K562 (cell line): ENCODE measurements around the gene ENO2. TPM values are rescaled to one million over a fixed set of nuclear protein-coding genes. Genes with fewer than 3 reads are reported as not detected.

Source experiments
- ATAC-seq: fragments of 200-7000 bp; cut with Tn5 transposase; 3 replicates; pipeline ENCODE4 v1.9.1; 2020; ENCODE audit warnings: moderate library complexity
- BruUV-seq: library from RNA; stranded (reverse); fragments of 400-500 nt; replicated peaks from 2 replicates; lab custom pipeline; 2021; lab: Mats Ljungman, UMichigan
- CTCF ChIA-PET: fragments of 300-600 bp; formaldehyde crosslinking; extraction: SDS; loops from one replicate; lab custom pipeline; 2021; ENCODE audit warnings: low intra/inter-chr PET ratio; lab: Yijun Ruan, JAX
- POLR2A ChIA-PET: fragments of 300-600, 350-650 bp; sonication (Branson Sonifier 250); formaldehyde crosslinking; extraction: SDS; loops from one replicate; lab custom pipeline; 2021; ENCODE audit warnings: antibody characterized with exemption, inconsistent platforms; lab: Yijun Ruan, JAX
- DNase-seq, 4 experiments: peaks; one replicate each; pipeline versions ENCODE4 v3.0.0 to v3.0.0-alpha.2; 2011 to 2018; ENCODE audit warnings: low spot score in 3 of 4, mixed read lengths in 3 of 4; ENCODE audit errors: extremely low read depth in 1 of 4
- FAIRE-seq: peaks from 2 replicates; lab custom pipeline; 2011; peaks lifted over from hg19 to GRCh38; lab: Jason Lieb, UNC
- H2AFZ ChIP-seq: 2 replicates; pipeline ENCODE4 v1.6.0; 2011; ENCODE audit warnings: low read depth, low read length, control low read depth, inconsistent platforms
- H3K27ac ChIP-seq: fragments of 200-600 bp; 3 replicates; pipeline ENCODE4 v1.8.0; 2011; ENCODE audit warnings: low read depth, mild to moderate bottlenecking, control low read depth, inconsistent platforms, low read length, moderate library complexity, mixed read lengths; ENCODE audit errors: extremely low read depth
- H3K27me3 ChIP-seq, 2 experiments: fragments of 300-600 bp in 1 of 2; 2 replicates in 1 of 2; 3 replicates in 1 of 2; pipeline versions ENCODE4 v1.6.0 to v1.8.0; 2011; ENCODE audit warnings: inconsistent platforms in 2 of 2, low read length in 2 of 2, mild to moderate bottlenecking in 1 of 2, mixed read lengths in 1 of 2, moderate library complexity in 1 of 2; ENCODE audit not compliant: control insufficient read depth in 2 of 2, insufficient read depth in 2 of 2
- H3K36me3 ChIP-seq: fragments of 300-600 bp; 3 replicates; pipeline ENCODE4 v1.8.0; 2011; ENCODE audit warnings: mild to moderate bottlenecking, low read length, inconsistent platforms; ENCODE audit not compliant: control insufficient read depth, insufficient read depth
- H3K4me1 ChIP-seq, 2 experiments: fragments of 200-600 bp in 1 of 2; replicated peaks in 1 of 2; 2 replicates in 1 of 2; 3 replicates in 1 of 2; pipeline versions ENCODE4 v1.5.1 to v1.8.0; 2011; ENCODE audit warnings: inconsistent platforms in 2 of 2, low read length in 2 of 2, mild to moderate bottlenecking in 1 of 2, mixed read lengths in 1 of 2, moderate library complexity in 1 of 2; ENCODE audit not compliant: control insufficient read depth in 2 of 2, insufficient read depth in 2 of 2
- H3K4me2 ChIP-seq: 2 replicates; pipeline ENCODE4 v1.6.1; 2011; ENCODE audit warnings: low read length, control low read depth, inconsistent platforms, mixed read lengths; ENCODE audit not compliant: insufficient read depth
- H3K4me3 ChIP-seq: fragments of 200-600 bp; sonication (generic), shearing (Covaris generic); 2 replicates; pipeline ENCODE4 v1.5.1; 2016; ENCODE audit warnings: control low read depth, inconsistent platforms
- H3K79me2 ChIP-seq: fragments of 200-600 bp; 3 replicates; pipeline ENCODE4 v1.8.0; 2011; ENCODE audit warnings: low read length, inconsistent platforms; ENCODE audit not compliant: control insufficient read depth, insufficient read depth
- H3K9ac ChIP-seq, 2 experiments: 2 replicates each; pipeline versions ENCODE4 v1.6.0 to v1.6.1; 2011; ENCODE audit warnings: low read depth in 2 of 2, low read length in 2 of 2, control low read depth in 1 of 2, inconsistent platforms in 1 of 2, mild to moderate bottlenecking in 1 of 2, mixed read lengths in 1 of 2; ENCODE audit not compliant: insufficient read depth in 1 of 2
- H3K9me1 ChIP-seq: one replicate; pipeline ENCODE4 v1.6.0; 2011; ENCODE audit warnings: inconsistent platforms, mild to moderate bottlenecking, low read length, moderate library complexity; ENCODE audit not compliant: control insufficient read depth, insufficient read depth
- H3K9me3 ChIP-seq: replicated peaks from 2 replicates; pipeline ENCODE4 v1.5.1; 2011; ENCODE audit warnings: low read depth, low read length, inconsistent platforms; ENCODE audit not compliant: control insufficient read depth, insufficient read depth
- H4K20me1 ChIP-seq: replicated peaks from 2 replicates; pipeline ENCODE4 v1.6.1; 2011; ENCODE audit warnings: low read length, inconsistent platforms, mixed read lengths; ENCODE audit not compliant: control insufficient read depth, insufficient read depth
- CBX1 ChIP-seq: sonication (generic); IDR thresholded peaks from 2 replicates; pipeline ENCODE4 v1.6.1; 2016; ENCODE audit warnings: antibody characterized with exemption, low read depth, mild to moderate bottlenecking
- E2F3 ChIP-seq: fragments of 250-450 bp; sonication (Bioruptor Pico); IDR thresholded peaks from 2 replicates; pipeline ENCODE4 v1.4.0; 2020; ENCODE audit warnings: mild to moderate bottlenecking
- POLR2A ChIP-seq: fragments of 450-650 bp; conservative IDR thresholded peaks from 2 replicates; pipeline ENCODE4 v1.6.1; 2016
- POLR2B ChIP-seq: fragments of 450-650 bp; IDR thresholded peaks from 2 replicates; pipeline ENCODE4 v1.6.1; 2018; ENCODE audit warnings: low read depth; ENCODE audit not compliant: partially characterized antibody
- RBFOX2 ChIP-seq: fragments of 200-400 bp; formaldehyde crosslinking; IDR thresholded peaks from 2 replicates; pipeline ENCODE4 v1.6.1; 2017; ENCODE audit warnings: low read depth, mild to moderate bottlenecking, low read length, moderate library complexity
- SUPT5H ChIP-seq: fragments of 450-650 bp; IDR thresholded peaks from 2 replicates; pipeline ENCODE4 v1.6.1; 2016
- ZBTB7A ChIP-seq: IDR thresholded peaks from 2 replicates; pipeline ENCODE4 v1.6.1; 2011; ENCODE audit warnings: low read depth, mild to moderate bottlenecking, low read length, moderate library complexity, borderline replicate concordance; ENCODE audit not compliant: control insufficient read depth
- ZEB2 ChIP-seq: fragments of 450-650 bp; IDR thresholded peaks from 2 replicates; pipeline ENCODE4 v1.6.1; 2016
- ZNF695 ChIP-seq: fragments of 450-650 bp; formaldehyde crosslinking; IDR thresholded peaks from 2 replicates; pipeline ENCODE4 v1.4.0; 2020; ENCODE audit warnings: mild to moderate bottlenecking, moderate library complexity
- WGBS: fragments of 100-300 bp; shearing (Covaris generic); methylation state at CpG from one replicate; pipeline ENCODE4 v1.1.6; 2016; ENCODE audit warnings: low coverage, mixed read lengths; ENCODE audit not compliant: insufficient coverage; ENCODE audit errors: missing lambda C conversion rate; 5-methylcytosine and 5-hydroxymethylcytosine counted together
- in situ Hi-C: fragments of 300-500 bp; cut with MboI; formaldehyde crosslinking; loops from 4 replicates; pipeline ENCODE4 v1.15.0; 2018; ENCODE audit warnings: inconsistent platforms, mixed read lengths
- intact Hi-C: fragments of 100-400 bp; cut with micrococcal nuclease; formaldehyde crosslinking; loops from 2 replicates; pipeline ENCODE4 v1.14.2; 2022
- polyA plus RNA-seq, 8 experiments: library from polyadenylated mRNA; depleted of rRNA in 4 of 8; stranded (reverse) in 5 of 8; unstranded in 3 of 8; fragments of >200 nt; fragmentation: Nextera tagmentation in 2 of 8; fragmentation: Illumina TruSeq in 1 of 8; extraction: Ambion mirVana in 2 of 8; extraction: Trizol in 1 of 8; gene quantifications; 2 replicates each; pipeline versions ENCODE4 v1.2.1 to v1.2.3, GENCODE V29; 2011 to 2014; ENCODE audit warnings: inconsistent platforms in 1 of 8, missing spikeins in 1 of 8
- total RNA-seq, 7 experiments: library from RNA; depleted of rRNA in 6 of 7; stranded (reverse); fragments of >200 nt in 6 of 7; fragmentation: Illumina TruSeq in 2 of 7; extraction: Trizol in 2 of 7; gene quantifications; 2 replicates each; pipeline versions ENCODE4 v1.2.1 to v1.2.3, GENCODE V29; 2011 to 2021; ENCODE audit warnings: low replicate concordance in 1 of 7
- TF ChIP-seq, protein P1 (sequence below): sonication (generic); formaldehyde crosslinking; IDR thresholded peaks from 2 replicates; pipeline ENCODE4 v1.8.1; 2023; ENCODE audit warnings: mild to moderate bottlenecking, missing genetic modification reagents
- TF ChIP-seq, protein P2 (sequence below): fragments of 250-450 bp; sonication (Bioruptor Pico); IDR thresholded peaks from 2 replicates; pipeline ENCODE4 v1.4.0; 2020; ENCODE audit warnings: borderline replicate concordance

ENO2 gene
- total and polyA plus RNA-seq, 9 of the 15 experiments (the other 6 are each of a cell fraction or from before 2014, with no cell fraction given), result 10.9 to 43.3 (median 21.0) TPM

DNA sequence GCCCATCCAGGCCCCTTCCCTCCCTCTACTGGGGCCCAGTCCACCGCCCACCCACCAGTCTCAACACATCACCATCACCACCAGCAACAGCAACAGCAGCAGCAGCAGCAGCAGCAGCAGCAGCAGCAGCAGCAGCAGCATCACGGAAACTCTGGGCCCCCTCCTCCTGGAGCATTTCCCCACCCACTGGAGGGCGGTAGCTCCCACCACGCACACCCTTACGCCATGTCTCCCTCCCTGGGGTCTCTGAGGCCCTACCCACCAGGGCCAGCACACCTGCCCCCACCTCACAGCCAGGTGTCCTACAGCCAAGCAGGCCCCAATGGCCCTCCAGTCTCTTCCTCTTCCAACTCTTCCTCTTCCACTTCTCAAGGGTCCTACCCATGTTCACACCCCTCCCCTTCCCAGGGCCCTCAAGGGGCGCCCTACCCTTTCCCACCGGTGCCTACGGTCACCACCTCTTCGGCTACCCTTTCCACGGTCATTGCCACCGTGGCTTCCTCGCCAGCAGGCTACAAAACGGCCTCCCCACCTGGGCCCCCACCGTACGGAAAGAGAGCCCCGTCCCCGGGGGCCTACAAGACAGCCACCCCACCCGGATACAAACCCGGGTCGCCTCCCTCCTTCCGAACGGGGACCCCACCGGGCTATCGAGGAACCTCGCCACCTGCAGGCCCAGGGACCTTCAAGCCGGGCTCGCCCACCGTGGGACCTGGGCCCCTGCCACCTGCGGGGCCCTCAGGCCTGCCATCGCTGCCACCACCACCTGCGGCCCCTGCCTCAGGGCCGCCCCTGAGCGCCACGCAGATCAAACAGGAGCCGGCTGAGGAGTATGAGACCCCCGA, 22.5 kb downstream of the ENO2 start:
- peaks cover 18 to 48% of the 10 kb centered on the region in 2 experiments; a peak in 4 of 5 replicates for H3K4me1 ChIP-seq
- FAIRE-seq, result no peak
- WGBS, result 96% methylated on average over 8 of the region's 36 CpGs
- POLR2A ChIA-PET, result interaction anchor here (0.6 to 2.8 kb wide), 6 partner anchors 10 to 127 kb away, joined by 3 to 18 read pairs (median 7); partner anchors contain the start of gene SPSB2
- peak overlapping the region in 1 of 2 experiments; percentile 97; a peak in 2 of 4 replicates for H3K9ac ChIP-seq
- H3K4me3 ChIP-seq, result peak overlapping the region; percentile 44; the same call in 1 of the 2 replicates
- in situ Hi-C loops (no loop called here), intact Hi-C loops (no loop called here)
- CTCF ChIA-PET, result interaction anchor here (0.9 kb wide), 1 partner anchor 82 kb away, joined by 3 read pairs; the partner anchor contains the start of gene LPCAT3
- H3K4me2 ChIP-seq, result no peak overlapping the region
- no peak overlapping the region for H2AFZ ChIP-seq
- no peaks in the 10 kb centered on the region for H3K9me1 ChIP-seq
- no peak for ATAC-seq
- no peaks in the 10 kb centered on the region for H4K20me1 ChIP-seq
- peaks cover 78% of the 10 kb centered on the region; the same call in 2 of the 3 replicates for H3K36me3 ChIP-seq
- no peaks in the 10 kb centered on the region for H3K9me3 ChIP-seq
- H3K27me3 ChIP-seq, result no peaks in the 10 kb centered on the region
- peak overlapping the region; percentile 92; the same call in 2 of the 3 replicates for H3K27ac ChIP-seq
- no peak for DNase-seq
- H3K79me2 ChIP-seq, result peaks cover 18% of the 10 kb centered on the region
- TSS peak; percentile 20 for BruUV-seq
- peak; percentile 48; the same call in 1 of the 2 replicates for TF ChIP-seq ZBTB7A
- 0 out of 2 replicates have a peak, but pooled peaks have one; percentile 14 for TF ChIP-seq ZEB2
- peak; percentile 43 for TF ChIP-seq POLR2B
- no peak for TF ChIP-seq ZNF695
- 0 out of 2 replicates have a peak, but pooled peaks have one; percentile 1 for TF ChIP-seq CBX1
- TF ChIP-seq, protein P1, sequence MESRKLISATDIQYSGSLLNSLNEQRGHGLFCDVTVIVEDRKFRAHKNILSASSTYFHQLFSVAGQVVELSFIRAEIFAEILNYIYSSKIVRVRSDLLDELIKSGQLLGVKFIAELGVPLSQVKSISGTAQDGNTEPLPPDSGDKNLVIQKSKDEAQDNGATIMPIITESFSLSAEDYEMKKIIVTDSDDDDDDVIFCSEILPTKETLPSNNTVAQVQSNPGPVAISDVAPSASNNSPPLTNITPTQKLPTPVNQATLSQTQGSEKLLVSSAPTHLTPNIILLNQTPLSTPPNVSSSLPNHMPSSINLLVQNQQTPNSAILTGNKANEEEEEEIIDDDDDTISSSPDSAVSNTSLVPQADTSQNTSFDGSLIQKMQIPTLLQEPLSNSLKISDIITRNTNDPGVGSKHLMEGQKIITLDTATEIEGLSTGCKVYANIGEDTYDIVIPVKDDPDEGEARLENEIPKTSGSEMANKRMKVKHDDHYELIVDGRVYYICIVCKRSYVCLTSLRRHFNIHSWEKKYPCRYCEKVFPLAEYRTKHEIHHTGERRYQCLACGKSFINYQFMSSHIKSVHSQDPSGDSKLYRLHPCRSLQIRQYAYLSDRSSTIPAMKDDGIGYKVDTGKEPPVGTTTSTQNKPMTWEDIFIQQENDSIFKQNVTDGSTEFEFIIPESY, result peak; percentile 55; the same call in 1 of the 2 replicates
- TF ChIP-seq RBFOX2, result peak; percentile 18; the same call in 1 of the 2 replicates
- TF ChIP-seq, protein P2, sequence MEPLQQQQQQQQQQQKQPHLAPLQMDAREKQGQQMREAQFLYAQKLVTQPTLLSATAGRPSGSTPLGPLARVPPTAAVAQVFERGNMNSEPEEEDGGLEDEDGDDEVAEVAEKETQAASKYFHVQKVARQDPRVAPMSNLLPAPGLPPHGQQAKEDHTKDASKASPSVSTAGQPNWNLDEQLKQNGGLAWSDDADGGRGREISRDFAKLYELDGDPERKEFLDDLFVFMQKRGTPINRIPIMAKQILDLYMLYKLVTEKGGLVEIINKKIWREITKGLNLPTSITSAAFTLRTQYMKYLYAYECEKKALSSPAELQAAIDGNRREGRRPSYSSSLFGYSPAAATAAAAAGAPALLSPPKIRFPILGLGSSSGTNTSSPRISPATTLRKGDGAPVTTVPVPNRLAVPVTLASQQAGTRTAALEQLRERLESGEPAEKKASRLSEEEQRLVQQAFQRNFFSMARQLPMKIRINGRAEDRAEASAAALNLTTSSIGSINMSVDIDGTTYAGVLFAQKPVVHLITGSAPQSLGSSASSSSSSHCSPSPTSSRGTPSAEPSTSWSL (CRISPR knock-in tag), result no peak
- TF ChIP-seq POLR2A, result peak; percentile 22
- TF ChIP-seq SUPT5H, result 0 out of 2 replicates have a peak, but pooled peaks have one; percentile 26
- no peak for TF ChIP-seq E2F3 (CRISPR knock-in tag)
